Panc1 (cell line): ENCODE results near the gene PRKAG2. TPM values are rescaled to one million over a fixed set of nuclear protein-coding genes. Genes with fewer than 3 reads are reported as not detected.

Source experiments
- ATAC-seq: fragments of 200-7000 bp; cut with Tn5 transposase; 2 replicates; pipeline ENCODE4 v1.9.1; 2020; ENCODE audit warnings: mild to moderate bottlenecking, moderate library complexity
- BruUV-seq: library from RNA; stranded (reverse); fragments of 400-500 nt; replicated peaks from 2 replicates; lab custom pipeline; 2021; lab: Mats Ljungman, UMichigan
- CTCF ChIA-PET: fragments of 300-600 bp; sonication (Branson Sonifier 250); formaldehyde crosslinking; loops from one replicate; lab custom pipeline; 2022; ENCODE audit warnings: antibody characterized with exemption; lab: Charles Lee
- POLR2A ChIA-PET: fragments of 300-600 bp; sonication (Branson Sonifier 250); formaldehyde crosslinking; loops from one replicate; lab custom pipeline; 2022; ENCODE audit warnings: antibody characterized with exemption; lab: Charles Lee
- DNase-seq: peaks from one replicate; pipeline ENCODE4 v3.0.0-alpha.2; 2010; ENCODE audit warnings: low read depth, low spot score
- H3K27ac ChIP-seq: 2 replicates; pipeline ENCODE4 v1.5.1; 2011; ENCODE audit warnings: mild to moderate bottlenecking, low read length, inconsistent platforms
- H3K27me3 ChIP-seq: fragments of 200-500 bp; sonication (Bioruptor generic); 2 replicates; pipeline ENCODE4 v1.6.0; 2014; ENCODE audit warnings: low read length, inconsistent platforms; ENCODE audit not compliant: control insufficient read depth, insufficient read depth
- H3K36me3 ChIP-seq: fragments of 200-500 bp; sonication (Bioruptor generic); 2 replicates; pipeline ENCODE4 v1.5.1; 2014; ENCODE audit warnings: inconsistent platforms, mild to moderate bottlenecking, low read length, moderate library complexity; ENCODE audit not compliant: control insufficient read depth, insufficient read depth
- H3K4me1 ChIP-seq: 2 replicates; pipeline ENCODE4 v1.5.1; 2011; ENCODE audit warnings: inconsistent platforms, mild to moderate bottlenecking, low read length, moderate library complexity; ENCODE audit not compliant: control insufficient read depth, insufficient read depth
- H3K4me3 ChIP-seq, 2 experiments: 2 replicates each; pipeline ENCODE4 v1.5.1; 2011 to 2012; ENCODE audit warnings: low read depth in 2 of 2, low read length in 2 of 2, mild to moderate bottlenecking in 2 of 2, inconsistent platforms in 1 of 2, moderate library complexity in 1 of 2
- H3K9me3 ChIP-seq: fragments of 200-500 bp; sonication (Bioruptor generic); 2 replicates; pipeline ENCODE4 v1.5.1; 2014; ENCODE audit warnings: low read depth, mild to moderate bottlenecking, inconsistent platforms, low read length, moderate library complexity; ENCODE audit not compliant: control insufficient read depth, insufficient read depth
- POLR2AphosphoS5 ChIP-seq: IDR thresholded peaks from 2 replicates; pipeline ENCODE4 v1.6.1; 2012; ENCODE audit warnings: mild to moderate bottlenecking, low read depth, low read length, moderate library complexity
- SIN3A ChIP-seq: IDR thresholded peaks from 2 replicates; pipeline ENCODE4 v1.6.1; 2012; ENCODE audit warnings: low read depth, mild to moderate bottlenecking, low read length, moderate library complexity, borderline replicate concordance; ENCODE audit not compliant: insufficient read depth
- TCF7L2 ChIP-seq: IDR thresholded peaks from 2 replicates; pipeline ENCODE4 v1.6.1; 2011; ENCODE audit warnings: mild to moderate bottlenecking, low read depth, low read length, inconsistent platforms
- in situ Hi-C: cut with HindIII; loops from 2 replicates; pipeline ENCODE4 v1.10.0; 2016; ENCODE audit warnings: low sequenced_read_pairs, low pct_unique_long_range_greater_than_20kb
- intact Hi-C: fragments of 100-400 bp; cut with micrococcal nuclease; formaldehyde crosslinking; loops from one replicate; pipeline ENCODE4 v1.10.0; 2022; ENCODE audit not compliant: unreplicated experiment
- total RNA-seq: library from RNA; stranded (reverse); gene quantifications from one replicate; pipeline ENCODE4 v1.2.1, GENCODE V29; 2021; ENCODE audit not compliant: unreplicated experiment
- TF ChIP-seq, protein P1 (sequence below), 2 experiments: IDR thresholded peaks; 2 replicates each; pipeline ENCODE4 v1.6.1; 2011 to 2012; ENCODE audit warnings: low read depth in 2 of 2, control low read depth in 1 of 2, low read length in 1 of 2, mild to moderate bottlenecking in 1 of 2, moderate library complexity in 1 of 2; ENCODE audit not compliant: insufficient read depth in 1 of 2
- TF ChIP-seq, protein P2 (sequence below): fragments of 450-650 bp; IDR thresholded peaks from 2 replicates; pipeline ENCODE4 v1.5.1; 2017; ENCODE audit warnings: mild to moderate bottlenecking

PRKAG2 gene
- total RNA-seq, 1 experiment from 2014 or later = 71.6 TPM

- intact Hi-C loops = no loop called here
- Histone ChIP-seq H3K4me3 (no peak overlapping the region), H3K36me3 (no peaks in the 10 kb centered on the region), H3K27me3 (peaks cover 2% of the 10 kb centered on the region; the same call in 1 of the 2 replicates), H3K9me3 (no peaks in the 10 kb centered on the region), H3K4me1 (no peaks in the 10 kb centered on the region), H3K27ac (no peak overlapping the region)
- TF ChIP-seq, protein P1, sequence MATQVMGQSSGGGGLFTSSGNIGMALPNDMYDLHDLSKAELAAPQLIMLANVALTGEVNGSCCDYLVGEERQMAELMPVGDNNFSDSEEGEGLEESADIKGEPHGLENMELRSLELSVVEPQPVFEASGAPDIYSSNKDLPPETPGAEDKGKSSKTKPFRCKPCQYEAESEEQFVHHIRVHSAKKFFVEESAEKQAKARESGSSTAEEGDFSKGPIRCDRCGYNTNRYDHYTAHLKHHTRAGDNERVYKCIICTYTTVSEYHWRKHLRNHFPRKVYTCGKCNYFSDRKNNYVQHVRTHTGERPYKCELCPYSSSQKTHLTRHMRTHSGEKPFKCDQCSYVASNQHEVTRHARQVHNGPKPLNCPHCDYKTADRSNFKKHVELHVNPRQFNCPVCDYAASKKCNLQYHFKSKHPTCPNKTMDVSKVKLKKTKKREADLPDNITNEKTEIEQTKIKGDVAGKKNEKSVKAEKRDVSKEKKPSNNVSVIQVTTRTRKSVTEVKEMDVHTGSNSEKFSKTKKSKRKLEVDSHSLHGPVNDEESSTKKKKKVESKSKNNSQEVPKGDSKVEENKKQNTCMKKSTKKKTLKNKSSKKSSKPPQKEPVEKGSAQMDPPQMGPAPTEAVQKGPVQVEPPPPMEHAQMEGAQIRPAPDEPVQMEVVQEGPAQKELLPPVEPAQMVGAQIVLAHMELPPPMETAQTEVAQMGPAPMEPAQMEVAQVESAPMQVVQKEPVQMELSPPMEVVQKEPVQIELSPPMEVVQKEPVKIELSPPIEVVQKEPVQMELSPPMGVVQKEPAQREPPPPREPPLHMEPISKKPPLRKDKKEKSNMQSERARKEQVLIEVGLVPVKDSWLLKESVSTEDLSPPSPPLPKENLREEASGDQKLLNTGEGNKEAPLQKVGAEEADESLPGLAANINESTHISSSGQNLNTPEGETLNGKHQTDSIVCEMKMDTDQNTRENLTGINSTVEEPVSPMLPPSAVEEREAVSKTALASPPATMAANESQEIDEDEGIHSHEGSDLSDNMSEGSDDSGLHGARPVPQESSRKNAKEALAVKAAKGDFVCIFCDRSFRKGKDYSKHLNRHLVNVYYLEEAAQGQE (IDR thresholded peaks at IDR 0.05; ENCODE audit: insufficient read depth in 1 of 2, low read depth in 2 of 2, low read length in 1 of 2) = no peak
- TF ChIP-seq TCF7L2 (no peak), SIN3A (no peak), POLR2AphosphoS5 (no peak)
- DNase-seq (no peak), ATAC-seq (no peak)
- in situ Hi-C loops = no loop called here
- ChIA-PET CTCF (no interaction called here), POLR2A (no interaction called here)
- no TSS peak for BruUV-seq
These were observed 20.3 kb upstream of the PRKAG2 start for GRCh38 chr7:151897161-151897731.

DNA sequence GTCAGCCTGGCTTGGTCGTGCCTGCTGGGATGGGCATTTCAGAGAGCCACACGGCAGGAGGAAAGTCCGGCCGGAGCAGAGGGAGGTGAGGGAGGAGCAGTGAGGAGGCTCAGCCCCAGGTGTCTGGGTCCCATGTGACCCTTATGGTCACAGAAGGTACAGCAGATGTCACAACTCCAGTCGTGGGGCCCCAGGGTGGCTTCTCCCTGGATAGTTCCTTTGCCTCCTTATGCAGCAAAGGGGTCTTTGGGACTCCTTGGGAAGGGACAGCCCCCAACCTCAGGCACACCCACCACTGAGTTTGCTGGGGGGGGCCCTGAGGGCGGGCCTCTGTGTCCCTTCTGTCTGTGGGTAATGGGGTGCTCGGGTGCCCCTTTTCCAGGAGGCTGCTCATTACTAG lies 19.6 kb upstream of the PRKAG2 start:
- Histone ChIP-seq H3K4me1 (no peaks in the 10 kb centered on the region), H3K36me3 (no peaks in the 10 kb centered on the region), H3K9me3 (no peaks in the 10 kb centered on the region), H3K4me3 (no peak overlapping the region), H3K27ac (no peak overlapping the region), H3K27me3 (peaks cover 2% of the 10 kb centered on the region; the same call in 1 of the 2 replicates)
- in situ Hi-C loops (no loop called here), intact Hi-C loops (no loop called here)
- ATAC-seq (no peak), DNase-seq (no peak)
- POLR2A ChIA-PET = no interaction called here
- no TSS peak for BruUV-seq
- CTCF ChIA-PET = no interaction called here
- TF ChIP-seq, protein P1 (IDR thresholded peaks at IDR 0.05; ENCODE audit: insufficient read depth in 1 of 2, low read depth in 2 of 2, low read length in 1 of 2) = no peak
- TF ChIP-seq, protein P2, sequence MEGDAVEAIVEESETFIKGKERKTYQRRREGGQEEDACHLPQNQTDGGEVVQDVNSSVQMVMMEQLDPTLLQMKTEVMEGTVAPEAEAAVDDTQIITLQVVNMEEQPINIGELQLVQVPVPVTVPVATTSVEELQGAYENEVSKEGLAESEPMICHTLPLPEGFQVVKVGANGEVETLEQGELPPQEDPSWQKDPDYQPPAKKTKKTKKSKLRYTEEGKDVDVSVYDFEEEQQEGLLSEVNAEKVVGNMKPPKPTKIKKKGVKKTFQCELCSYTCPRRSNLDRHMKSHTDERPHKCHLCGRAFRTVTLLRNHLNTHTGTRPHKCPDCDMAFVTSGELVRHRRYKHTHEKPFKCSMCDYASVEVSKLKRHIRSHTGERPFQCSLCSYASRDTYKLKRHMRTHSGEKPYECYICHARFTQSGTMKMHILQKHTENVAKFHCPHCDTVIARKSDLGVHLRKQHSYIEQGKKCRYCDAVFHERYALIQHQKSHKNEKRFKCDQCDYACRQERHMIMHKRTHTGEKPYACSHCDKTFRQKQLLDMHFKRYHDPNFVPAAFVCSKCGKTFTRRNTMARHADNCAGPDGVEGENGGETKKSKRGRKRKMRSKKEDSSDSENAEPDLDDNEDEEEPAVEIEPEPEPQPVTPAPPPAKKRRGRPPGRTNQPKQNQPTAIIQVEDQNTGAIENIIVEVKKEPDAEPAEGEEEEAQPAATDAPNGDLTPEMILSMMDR = no peak
- TF ChIP-seq POLR2AphosphoS5 = no peak
- TF ChIP-seq TCF7L2 = no peak
- TF ChIP-seq SIN3A = no peak
